HG02763 (cell line): ENCODE measurements around the gene KIF1B.
"Not testable (repeated sequence)": the region's sequence is repeated elsewhere in the genome, so short reads cannot be mapped to it uniquely, and the experiment has no call there.

Experiments used
- ATAC-seq: cut with Tn5 transposase; IDR thresholded peaks from one replicate; pipeline ENCODE4 v1.9.1; 2021; ENCODE audit warnings: mild to moderate bottlenecking, moderate library complexity; ENCODE audit not compliant: unreplicated experiment

The KIF1B gene

DNA sequence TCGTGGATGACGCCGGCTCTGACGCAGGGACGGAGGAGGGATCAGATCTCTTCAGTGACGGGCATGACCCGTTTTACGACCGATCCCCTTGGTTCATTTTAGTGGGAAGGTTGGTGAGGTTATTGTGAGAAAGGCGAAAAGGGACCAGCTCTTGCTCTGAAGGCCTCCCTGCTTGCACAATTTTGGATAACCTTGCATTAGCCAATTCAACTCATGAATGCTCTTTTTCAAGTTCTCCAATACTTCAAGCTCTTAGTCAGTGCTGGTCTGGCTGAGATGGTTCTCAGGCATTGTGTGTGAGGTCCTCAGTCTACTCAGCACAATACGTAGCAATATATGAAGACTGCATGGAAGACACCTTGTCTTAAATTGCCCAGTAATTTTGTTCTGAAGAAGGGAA lies 115.9 kb downstream of the KIF1B start:
- ATAC-seq, result no peak

- no peak for ATAC-seq
Observed at GRCh38 chr1:10328180-10328963, 118.0 kb downstream of the KIF1B start.

GRCh38 chr1:10337436-10337835 lies 127.1 kb downstream of the KIF1B start:
- ATAC-seq, result no peak

- no peak for ATAC-seq
Observed at GRCh38 chr1:10338047-10338446, 127.7 kb downstream of the KIF1B start.

DNA sequence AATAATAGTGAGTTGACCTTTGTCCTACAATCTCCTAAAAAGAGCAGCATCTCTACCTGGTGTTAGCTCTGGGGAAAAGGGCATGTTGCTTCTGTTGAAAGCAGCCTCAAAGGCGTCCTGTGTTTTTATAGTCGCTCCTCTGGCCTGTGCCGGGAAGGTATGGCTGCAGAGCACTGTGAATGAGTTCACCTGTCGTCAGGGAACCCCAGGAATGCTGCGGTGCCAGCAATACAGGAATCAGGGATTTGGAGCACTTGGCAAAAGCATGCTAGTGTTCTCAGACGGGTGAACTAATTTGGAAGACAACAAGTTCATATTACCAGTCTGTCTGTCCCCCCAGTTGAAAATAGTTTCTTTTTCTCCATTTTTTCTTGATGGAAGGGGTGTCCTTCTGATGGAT lies 128.2 kb downstream of the KIF1B start:
- ATAC-seq, result no peak

- ATAC-seq, result no peak
Observed at GRCh38 chr1:10339036-10339567, 128.7 kb downstream of the KIF1B start.

DNA sequence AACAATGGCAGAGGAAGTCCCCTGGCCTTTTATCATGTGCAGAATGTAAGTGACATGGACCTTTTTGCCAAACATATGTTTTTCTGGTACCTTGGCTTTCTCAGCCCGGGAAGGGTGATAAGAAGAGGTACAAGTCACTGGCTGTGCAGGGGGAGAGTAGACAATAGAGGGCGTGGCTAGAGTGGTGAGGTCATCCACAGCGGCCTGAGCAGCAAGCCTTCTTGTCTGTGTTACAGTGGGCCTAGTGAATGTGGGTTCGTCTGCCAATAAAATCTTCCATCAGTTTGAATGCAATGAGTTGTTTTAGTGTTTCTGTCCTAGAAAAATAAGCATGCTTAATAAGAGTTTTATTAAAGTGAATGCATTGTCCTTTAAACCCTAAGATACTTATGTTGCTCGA lies 129.4 kb downstream of the KIF1B start:
- ATAC-seq, result no peak

DNA sequence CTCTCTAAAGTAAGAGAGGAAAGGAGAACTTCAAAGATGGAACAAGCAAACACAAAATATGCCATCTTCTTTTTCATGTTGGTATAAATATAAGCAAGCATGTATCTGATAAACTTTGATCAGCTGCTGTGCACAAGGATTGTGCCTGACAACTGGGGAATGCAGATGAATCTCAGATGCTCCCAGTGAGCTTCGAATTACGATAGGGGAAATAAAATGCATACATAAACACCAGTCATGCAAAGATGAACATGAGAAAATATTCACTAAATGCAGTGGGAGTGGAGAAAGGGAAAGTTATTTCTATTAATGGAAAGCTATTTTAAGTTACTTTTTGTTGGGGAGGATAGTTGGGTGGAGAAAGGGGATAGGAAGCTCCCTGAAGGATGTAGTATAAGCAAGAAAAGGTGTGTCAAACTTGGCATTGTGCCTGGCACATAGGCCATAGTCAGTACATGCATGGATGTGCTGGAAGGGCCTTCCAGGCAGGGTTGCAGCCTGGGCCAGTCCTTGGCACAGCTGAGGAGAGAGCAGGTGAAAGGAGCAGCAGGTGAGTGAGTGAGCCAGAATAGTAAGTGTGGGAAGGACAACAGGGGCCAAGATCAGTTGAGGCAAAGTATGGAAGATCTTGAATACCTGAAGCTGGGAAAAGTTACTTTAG lies 130.7 kb downstream of the KIF1B start:
- ATAC-seq, result no peak

GRCh38 chr1:10347109-10347508 lies 136.7 kb downstream of the KIF1B start:
- ATAC-seq, result no peak

DNA sequence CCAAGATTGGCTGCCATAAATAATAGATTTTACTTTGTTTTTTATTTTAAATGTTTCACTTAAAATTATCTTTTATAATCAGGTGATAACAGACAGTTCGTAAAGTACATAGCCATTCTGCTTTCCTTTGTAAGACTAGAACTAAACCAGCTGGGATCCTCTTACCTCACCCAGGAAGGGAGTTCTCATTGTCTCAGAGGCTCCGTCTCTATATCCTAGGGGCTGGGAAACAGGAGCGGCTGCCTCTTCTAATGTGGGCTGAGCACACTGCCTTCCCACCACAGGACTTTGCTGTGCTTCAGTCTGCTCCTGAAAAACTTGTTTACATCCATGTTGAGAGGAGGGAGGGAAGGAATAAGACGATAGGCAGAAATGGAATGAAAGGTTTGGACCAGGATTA lies 142.9 kb downstream of the KIF1B start:
- no peak for ATAC-seq

DNA sequence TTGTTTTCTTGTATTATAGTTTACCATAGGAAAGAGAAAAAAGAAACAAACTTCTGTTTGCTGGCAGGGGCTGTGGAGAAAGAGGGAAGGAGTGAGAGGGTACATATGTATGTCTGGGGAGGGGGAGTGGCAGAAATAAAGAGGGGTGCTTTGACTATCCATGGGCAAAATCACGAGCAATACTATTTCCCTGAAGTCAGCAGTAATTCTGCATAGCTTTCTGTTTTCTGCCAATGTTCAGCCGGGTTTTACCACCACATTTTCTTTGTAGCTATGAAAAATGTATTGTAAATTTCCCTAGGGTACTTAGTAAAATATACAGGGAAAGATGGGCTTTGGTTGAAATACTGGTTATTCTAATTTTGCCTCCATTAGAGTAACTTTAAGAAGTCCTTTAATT lies 143.3 kb downstream of the KIF1B start:
- ATAC-seq, result no peak

GRCh38 chr1:10360045-10360444 lies 149.7 kb downstream of the KIF1B start:
- no peak for ATAC-seq

DNA sequence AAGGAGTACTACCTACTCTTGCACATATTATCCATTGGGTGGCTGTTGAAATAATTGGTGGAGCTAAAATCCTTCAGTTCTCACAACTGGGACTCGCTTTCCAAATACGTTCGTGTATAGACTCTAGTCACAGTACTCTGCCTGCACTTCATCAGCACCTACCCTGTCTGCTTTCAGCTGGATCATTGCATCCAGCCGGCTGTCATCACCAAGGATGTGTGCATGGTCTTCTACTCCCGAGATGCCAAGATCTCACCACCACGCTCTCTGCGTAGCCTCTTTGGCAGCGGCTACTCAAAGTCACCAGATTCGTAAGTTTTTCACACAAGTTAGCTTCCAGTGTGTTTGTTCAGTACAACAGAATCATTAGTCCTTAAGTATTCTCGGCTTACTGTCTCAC lies 151.1 kb downstream of the KIF1B start:
- ATAC-seq, result no peak

DNA sequence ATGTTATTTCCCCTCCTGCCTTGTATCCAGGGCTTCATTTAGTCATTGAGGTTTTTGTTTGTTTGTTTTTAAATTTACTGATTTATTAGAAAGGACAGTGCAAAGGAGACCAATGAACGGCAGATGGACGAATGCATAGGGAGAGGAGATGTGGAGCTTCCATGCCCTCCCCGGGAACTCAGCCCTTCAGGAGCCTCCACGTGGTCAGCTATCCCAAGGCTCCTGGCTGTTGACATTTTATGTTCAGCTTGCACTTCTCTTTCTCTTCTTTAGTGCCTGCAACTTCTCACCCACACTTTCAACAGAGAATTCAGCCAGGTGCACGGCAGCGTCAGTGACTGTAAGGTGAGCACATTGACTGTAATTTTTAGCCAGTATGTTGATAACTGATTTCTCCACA lies 157.8 kb downstream of the KIF1B start:
- no peak for ATAC-seq

DNA sequence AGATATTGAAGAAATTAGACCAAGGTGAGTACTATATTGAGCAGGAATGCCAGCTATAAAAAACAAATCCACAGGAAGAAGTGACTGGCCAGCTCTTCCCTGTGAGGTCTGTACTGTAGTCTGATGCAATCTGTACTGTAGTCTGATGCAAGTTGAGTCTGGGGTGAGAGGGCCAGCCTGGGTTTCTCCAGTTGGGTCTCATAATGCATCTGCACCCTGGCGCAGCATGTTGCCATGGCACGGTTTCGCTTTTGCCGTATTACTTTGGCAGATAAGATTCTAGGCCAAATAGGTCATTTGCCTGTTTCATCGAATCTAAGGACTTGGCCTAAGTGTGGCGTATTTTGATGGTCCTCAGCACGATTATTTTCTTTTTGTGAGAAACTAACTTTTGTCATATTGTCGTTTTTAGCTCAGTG lies 164.1 kb downstream of the KIF1B start:
- ATAC-seq, result no peak

- ATAC-seq, result not testable (repeated sequence)
Observed at GRCh38 chr1:10377365-10378029, 167.1 kb downstream of the KIF1B start.

- no peak for ATAC-seq
Observed at GRCh38 chr1:10378081-10378841, 167.9 kb downstream of the KIF1B start.

- no peak for ATAC-seq
Observed at GRCh38 chr1:10379101-10379620, 168.8 kb downstream of the KIF1B start.

- no peak for ATAC-seq
Observed at GRCh38 chr1:10379676-10380075, 169.3 kb downstream of the KIF1B start.

GRCh38 chr1:10380594-10381275 lies 170.4 kb downstream of the KIF1B start:
- ATAC-seq, result no peak
